H9 (cell line): ENCODE data around the gene CFAP97D2. TPM values are rescaled to one million over a fixed set of nuclear protein-coding genes. Genes with fewer than 3 reads are reported as not detected.

Experiments used
- DNase-seq: peaks from one replicate; pipeline ENCODE4 v3.0.0-alpha.2; 2017
- H2AFZ ChIP-seq: one replicate; pipeline ENCODE4 v1.6.1; 2013; ENCODE audit warnings: mild to moderate bottlenecking, low read length, control low read depth, moderate library complexity
- H2AK5ac ChIP-seq: 2 replicates; pipeline ENCODE4 v1.6.1; 2013; ENCODE audit warnings: low read length, control low read depth, mixed read lengths; ENCODE audit not compliant: insufficient read length
- H2BK120ac ChIP-seq: one replicate; pipeline ENCODE4 v1.6.1; 2013; ENCODE audit warnings: low read depth, mild to moderate bottlenecking, low read length, control low read depth, inconsistent platforms; ENCODE audit not compliant: poor library complexity, severe bottlenecking
- H2BK12ac ChIP-seq: 2 replicates; pipeline ENCODE4 v1.6.1; 2013; ENCODE audit warnings: low read length, control low read depth, mixed read lengths, low read depth; ENCODE audit not compliant: insufficient read length
- H2BK15ac ChIP-seq: 2 replicates; pipeline ENCODE4 v1.6.1; 2013; ENCODE audit warnings: low read depth, low read length, control low read depth
- H2BK20ac ChIP-seq: one replicate; pipeline ENCODE4 v1.6.1; 2013; ENCODE audit warnings: low read depth, mild to moderate bottlenecking, low read length, control low read depth, inconsistent platforms; ENCODE audit not compliant: poor library complexity, severe bottlenecking
- H2BK5ac ChIP-seq: 2 replicates; pipeline ENCODE4 v1.6.1; 2013; ENCODE audit warnings: low read length, control low read depth, mixed read lengths; ENCODE audit not compliant: insufficient read length
- H3K14ac ChIP-seq: 2 replicates; pipeline ENCODE4 v1.6.1; 2013; ENCODE audit warnings: low read length, control low read depth; ENCODE audit not compliant: insufficient read depth
- H3K18ac ChIP-seq: 2 replicates; pipeline ENCODE4 v1.6.1; 2013; ENCODE audit warnings: low read depth, mild to moderate bottlenecking, mixed read lengths, low read length, control low read depth; ENCODE audit not compliant: insufficient read length
- H3K23ac ChIP-seq: 2 replicates; pipeline ENCODE4 v1.6.1; 2013; ENCODE audit warnings: low read length, control low read depth, mixed read lengths, low read depth; ENCODE audit not compliant: insufficient read length
- H3K23me2 ChIP-seq: 2 replicates; pipeline ENCODE4 v1.6.1; 2013; ENCODE audit warnings: low read depth, mild to moderate bottlenecking, mixed read lengths, low read length, control low read depth; ENCODE audit not compliant: insufficient read length, poor library complexity, severe bottlenecking
- H3K27ac ChIP-seq: 2 replicates; pipeline ENCODE4 v1.5.1; 2013; ENCODE audit warnings: low read length, control low read depth, mixed read lengths, low read depth; ENCODE audit not compliant: insufficient read length
- H3K27me3 ChIP-seq: 2 replicates; pipeline ENCODE4 v1.6.1; 2013; ENCODE audit warnings: low read length, control low read depth, inconsistent platforms; ENCODE audit not compliant: insufficient read depth
- H3K4ac ChIP-seq: 2 replicates; pipeline ENCODE4 v1.6.1; 2013; ENCODE audit warnings: low read depth, mild to moderate bottlenecking, control low read depth, inconsistent platforms, low read length, moderate library complexity
- H3K4me1 ChIP-seq: 2 replicates; pipeline ENCODE4 v1.6.1; 2013; ENCODE audit warnings: low read length, control low read depth, inconsistent platforms; ENCODE audit not compliant: insufficient read depth
- H3K4me2 ChIP-seq: 2 replicates; pipeline ENCODE4 v1.6.1; 2013; ENCODE audit warnings: low read length, control low read depth, mixed read lengths; ENCODE audit not compliant: insufficient read length, insufficient read depth
- H3K56ac ChIP-seq: 2 replicates; pipeline ENCODE4 v1.6.1; 2013; ENCODE audit warnings: low read depth, mild to moderate bottlenecking, mixed read lengths, low read length, control low read depth; ENCODE audit not compliant: insufficient read length
- H3K79me1 ChIP-seq: 2 replicates; pipeline ENCODE4 v1.6.1; 2013; ENCODE audit warnings: low read depth, mild to moderate bottlenecking, moderate library complexity, low read length, control low read depth, inconsistent platforms; ENCODE audit not compliant: insufficient read depth, poor library complexity, severe bottlenecking
- H3K79me2 ChIP-seq: 2 replicates; pipeline ENCODE4 v1.6.1; 2013; ENCODE audit warnings: low read length, control low read depth, inconsistent platforms; ENCODE audit not compliant: insufficient read depth
- H3K9ac ChIP-seq: 2 replicates; pipeline ENCODE4 v1.6.1; 2013; ENCODE audit warnings: low read length, control low read depth, mixed read lengths; ENCODE audit not compliant: insufficient read length; ENCODE audit errors: extremely low read depth
- H3K9me3 ChIP-seq: one replicate; pipeline ENCODE4 v1.6.1; 2013; ENCODE audit warnings: low read depth, low read length, inconsistent platforms; ENCODE audit not compliant: control insufficient read depth
- H3T11ph ChIP-seq: one replicate; pipeline ENCODE4 v1.6.1; 2013; ENCODE audit warnings: mild to moderate bottlenecking, low read length, control low read depth, inconsistent platforms
- H4K20me1 ChIP-seq: one replicate; pipeline ENCODE4 v1.6.1; 2013; ENCODE audit not compliant: control insufficient read depth, insufficient read length, insufficient read depth
- H4K5ac ChIP-seq: 2 replicates; pipeline ENCODE4 v1.6.1; 2013; ENCODE audit warnings: low read depth, mild to moderate bottlenecking, mixed read lengths, low read length, control low read depth; ENCODE audit not compliant: insufficient read length
- H4K8ac ChIP-seq: replicated peaks from 2 replicates; pipeline ENCODE4 v1.6.1; 2013; ENCODE audit warnings: low read length, control low read depth, mixed read lengths, low read depth; ENCODE audit not compliant: insufficient read length
- H4K91ac ChIP-seq: 2 replicates; pipeline ENCODE4 v1.6.1; 2013; ENCODE audit warnings: low read depth, mild to moderate bottlenecking, moderate library complexity, mixed read lengths, low read length, control low read depth; ENCODE audit not compliant: insufficient read length
- H3K27ac Mint-ChIP-seq, 3 experiments: 2 replicates in 2 of 3; 3 replicates in 1 of 3; pipeline ENCODE4 v1.8.0; 2020 to 2021; ENCODE audit warnings: mixed read lengths in 3 of 3, mild to moderate bottlenecking in 1 of 3, moderate library complexity in 1 of 3
- H3K27me3 Mint-ChIP-seq: 2 replicates; pipeline ENCODE4 v1.8.0; 2021; ENCODE audit warnings: low read depth, mild to moderate bottlenecking, moderate library complexity, mixed read lengths
- H3K36me3 Mint-ChIP-seq, 3 experiments: 2 replicates in 2 of 3; 3 replicates in 1 of 3; pipeline ENCODE4 v1.8.0; 2020 to 2021; ENCODE audit warnings: low read depth in 3 of 3, mixed read lengths in 3 of 3; ENCODE audit not compliant: insufficient read depth in 1 of 3
- H3K4me1 Mint-ChIP-seq, 2 experiments: 2 replicates each; pipeline ENCODE4 v1.8.0; 2020; ENCODE audit warnings: mixed read lengths in 2 of 2
- H3K4me3 Mint-ChIP-seq, 2 experiments: 2 replicates in 1 of 2; 3 replicates in 1 of 2; pipeline ENCODE4 v1.8.0; 2020 to 2021; ENCODE audit warnings: mild to moderate bottlenecking in 2 of 2, mixed read lengths in 2 of 2, moderate library complexity in 1 of 2
- H3K9me3 Mint-ChIP-seq, 2 experiments: 2 replicates in 1 of 2; 3 replicates in 1 of 2; pipeline ENCODE4 v1.8.0; 2020; ENCODE audit warnings: mild to moderate bottlenecking in 2 of 2, mixed read lengths in 2 of 2, moderate library complexity in 1 of 2
- CTCF ChIP-seq: fragments of 200-600 bp; sonication (generic); conservative IDR thresholded peaks from 3 replicates; pipeline ENCODE4 v1.8.0; 2021; ENCODE audit warnings: antibody characterized with exemption, mild to moderate bottlenecking
- WGBS: extraction: QIAGEN DNeasy Blood & Tissue Kit; methylation state at CpG from one replicate; pipeline ENCODE4 v1.1.7; 2013; ENCODE audit warnings: missing lambda C conversion rate, low lambda C conversion rate, mixed read lengths; ENCODE audit not compliant: insufficient read length; ENCODE audit errors: extremely low coverage; 5-methylcytosine and 5-hydroxymethylcytosine counted together
- total RNA-seq: library from RNA; stranded (reverse); gene quantifications from 2 replicates; pipeline ENCODE4 v1.2.1, GENCODE V29; 2021

CFAP97D2 gene
- total RNA-seq, 1 experiment from 2014 or later = not detected

- WGBS = no CpG with 5 or more reads among the region's 9 CpGs
- H3K14ac ChIP-seq = no peak overlapping the region
- no peak overlapping the region for H3K4me2 ChIP-seq
- no peak overlapping the region for H4K8ac ChIP-seq
- H4K5ac ChIP-seq = no peak overlapping the region
- H4K20me1 ChIP-seq = no peaks in the 10 kb centered on the region
- Mint-ChIP-seq H3K27me3 (peaks cover 14% of the 10 kb centered on the region), H3K27ac (no peak overlapping the region), H3K4me3 (no peak overlapping the region), H3K9me3 (no peaks in the 10 kb centered on the region), H3K4me1 (peaks cover 9 to 12% of the 10 kb centered on the region in 2 experiments), H3K36me3 (peaks cover 0 to 4% (median 0%) of the 10 kb centered on the region in 3 experiments; a peak in 1 of 7 replicates)
- no peak for DNase-seq
- no peak overlapping the region for H3K9ac ChIP-seq
- no peaks in the 10 kb centered on the region for H3K23me2 ChIP-seq
- H3K27ac ChIP-seq = no peak overlapping the region
- H3T11ph ChIP-seq = no peak overlapping the region
- no peak overlapping the region for H2BK20ac ChIP-seq
- no peaks in the 10 kb centered on the region for H3K27me3 ChIP-seq
- no peaks in the 10 kb centered on the region for H3K79me1 ChIP-seq
- H3K23ac ChIP-seq = no peak overlapping the region
- no peak overlapping the region for H2AFZ ChIP-seq
- H4K91ac ChIP-seq = no peak overlapping the region
- H2BK120ac ChIP-seq = no peak overlapping the region
- H3K18ac ChIP-seq = no peak overlapping the region
- no peak overlapping the region for H2BK5ac ChIP-seq
- no peak overlapping the region for H2AK5ac ChIP-seq
- no peaks in the 10 kb centered on the region; the same call in 1 of the 2 replicates for H3K4me1 ChIP-seq
- H2BK12ac ChIP-seq = no peak overlapping the region
- no peaks in the 10 kb centered on the region for H3K9me3 ChIP-seq
- no peak overlapping the region for H2BK15ac ChIP-seq
- no peak overlapping the region for H3K4ac ChIP-seq
- no peaks in the 10 kb centered on the region for H3K79me2 ChIP-seq
- no peak overlapping the region for H3K56ac ChIP-seq
- TF ChIP-seq CTCF = no peak
Observed at GRCh38 chr13:114154476-114154875, 24.6 kb upstream of the CFAP97D2 start.
